ENCODE measurements around the gene LSS. TPM values are rescaled to one million over a fixed set of nuclear protein-coding genes. Genes with fewer than 3 reads are reported as not detected.

Gene LSS
- total and polyA plus RNA-seq, 4 donors, result 27.6 to 194 (median 89.3) TPM

DNA sequence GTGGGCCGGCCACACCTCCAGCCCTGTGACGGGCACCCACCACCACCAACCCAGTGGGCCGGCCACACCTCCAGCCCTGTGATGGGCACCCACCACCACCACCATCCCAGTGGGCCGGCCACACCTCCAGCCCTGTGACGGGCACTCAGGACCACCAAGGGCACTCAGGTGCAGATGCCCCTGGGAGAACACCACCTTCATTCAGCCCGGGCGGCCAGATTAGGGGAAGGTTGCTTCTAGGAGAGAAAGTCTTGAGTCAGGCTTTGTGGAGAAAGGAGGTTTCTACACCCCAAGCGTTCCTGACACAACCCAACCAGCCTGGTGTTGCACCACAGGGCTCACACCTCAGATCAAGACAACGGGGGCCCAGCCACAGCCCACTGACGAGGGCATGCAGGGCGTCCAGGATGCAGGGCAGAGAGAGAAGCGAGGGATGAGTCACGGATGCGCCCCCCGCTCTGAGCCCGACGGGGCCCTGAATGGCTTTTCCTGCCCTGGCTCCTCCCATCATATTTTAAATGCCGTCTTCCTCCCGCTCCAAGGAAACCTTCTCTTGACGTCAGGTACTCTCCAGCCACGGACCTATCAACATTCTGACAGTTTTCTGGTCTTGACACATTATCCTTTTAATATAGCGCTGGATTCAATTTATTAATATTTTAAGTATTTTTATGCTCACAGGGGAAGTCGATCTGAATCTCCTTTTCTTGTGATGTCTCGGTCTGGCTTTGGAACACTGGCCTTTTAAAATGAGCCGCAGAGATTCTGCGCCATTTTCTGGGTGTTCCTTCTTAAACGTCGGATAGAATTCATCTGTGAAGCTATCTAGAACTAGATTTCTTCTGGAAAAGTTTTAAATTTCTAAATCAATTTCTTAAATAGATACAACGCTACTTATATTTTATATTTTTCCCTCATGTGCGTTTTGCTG is 43.7 kb downstream of the LSS start:
- no peaks in the 10 kb centered on the region for H3K27me3 ChIP-seq (ENCODE audit: control insufficient read depth in 4 of 4, insufficient read depth in 4 of 4, low read length in 3 of 4)
- peak; percentile 65 for DNase-seq (ENCODE audit: low spot score)
- WGBS, result 25% methylated on average over 30 of the region's 30 CpGs
- peaks cover 0 to 12% (median 5%) of the 10 kb centered on the region in 4 donors for H3K36me3 ChIP-seq (ENCODE audit: control insufficient read depth in 4 of 4, insufficient read depth in 3 of 4, low read depth in 1 of 4, low read length in 3 of 4)
- TF ChIP-seq SP1 (IDR thresholded peaks at IDR 0.05) (peak; percentile 91), NR2F2 (IDR thresholded peaks at IDR 0.05) (no peak), TAF1 (conservative IDR thresholded peaks at IDR 0.05) (no peak), JUND (IDR thresholded peaks at IDR 0.05) (peak in 1 of 2 donors; percentile 40), MAX (IDR thresholded peaks at IDR 0.05) (no peak), HNF4G (IDR thresholded peaks at IDR 0.05) (no peak), FOXA1 (IDR thresholded peaks at IDR 0.05) (no peak), FOXA2 (IDR thresholded peaks at IDR 0.05) (no peak), ATF3 (IDR thresholded peaks at IDR 0.05) (no peak), ZBTB33 (IDR thresholded peaks at IDR 0.05) (no peak), RAD21 (IDR thresholded peaks at IDR 0.05) (no peak), YY1 (IDR thresholded peaks at IDR 0.05) (no peak), EGR1 (IDR thresholded peaks at IDR 0.05; ENCODE audit: low read depth in 2 of 2) (no peak), GABPA (IDR thresholded peaks at IDR 0.05 in 1 of 2, conservative IDR thresholded peaks at IDR 0.05 in 1 of 2) (no peak)
- TF ChIP-seq, protein P1, sequence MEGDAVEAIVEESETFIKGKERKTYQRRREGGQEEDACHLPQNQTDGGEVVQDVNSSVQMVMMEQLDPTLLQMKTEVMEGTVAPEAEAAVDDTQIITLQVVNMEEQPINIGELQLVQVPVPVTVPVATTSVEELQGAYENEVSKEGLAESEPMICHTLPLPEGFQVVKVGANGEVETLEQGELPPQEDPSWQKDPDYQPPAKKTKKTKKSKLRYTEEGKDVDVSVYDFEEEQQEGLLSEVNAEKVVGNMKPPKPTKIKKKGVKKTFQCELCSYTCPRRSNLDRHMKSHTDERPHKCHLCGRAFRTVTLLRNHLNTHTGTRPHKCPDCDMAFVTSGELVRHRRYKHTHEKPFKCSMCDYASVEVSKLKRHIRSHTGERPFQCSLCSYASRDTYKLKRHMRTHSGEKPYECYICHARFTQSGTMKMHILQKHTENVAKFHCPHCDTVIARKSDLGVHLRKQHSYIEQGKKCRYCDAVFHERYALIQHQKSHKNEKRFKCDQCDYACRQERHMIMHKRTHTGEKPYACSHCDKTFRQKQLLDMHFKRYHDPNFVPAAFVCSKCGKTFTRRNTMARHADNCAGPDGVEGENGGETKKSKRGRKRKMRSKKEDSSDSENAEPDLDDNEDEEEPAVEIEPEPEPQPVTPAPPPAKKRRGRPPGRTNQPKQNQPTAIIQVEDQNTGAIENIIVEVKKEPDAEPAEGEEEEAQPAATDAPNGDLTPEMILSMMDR (IDR thresholded peaks at IDR 0.05; ENCODE audit: low read depth, low read length, missing input control), result no peak
- H3K27ac ChIP-seq (ENCODE audit: low read depth in 1 of 2, low read length in 2 of 2), result peak overlapping the region; percentile 81
- no peaks in the 10 kb centered on the region for H3K9me3 ChIP-seq (ENCODE audit: control insufficient read depth in 4 of 4, low read length in 3 of 4)
- no peak overlapping the region for H3K9ac ChIP-seq (ENCODE audit: low read depth in 1 of 2, low read length in 2 of 2)
- H3K4me3 ChIP-seq (ENCODE audit: low read depth in 1 of 3, low read length in 3 of 3), result peak overlapping the region in 2 of 3 donors; percentile 25 to 45
- H3K4me1 ChIP-seq (ENCODE audit: control insufficient read depth in 4 of 4, insufficient read depth in 4 of 4, low read length in 3 of 4), result peaks cover 0 to 4% (median 0%) of the 10 kb centered on the region in 4 donors

GRCh38 chr21:46183910-46184624 is 44.5 kb downstream of the LSS start, which contains the start of gene SPATC1L:
SPATC1L (minus strand) TSS chr21:46184459; CDS start chr21:46182816, 1,643 bp downstream.
- WGBS, result 16% methylated on average over 21 of the region's 24 CpGs
- peaks cover 0 to 4% (median 0%) of the 10 kb centered on the region in 4 donors for H3K4me1 ChIP-seq (ENCODE audit: control insufficient read depth in 4 of 4, insufficient read depth in 4 of 4, low read length in 3 of 4)
- H3K9me3 ChIP-seq (ENCODE audit: control insufficient read depth in 4 of 4, low read length in 3 of 4), result no peaks in the 10 kb centered on the region
- peak within 1 kb of the TSS; percentile 81 for H3K27ac ChIP-seq (ENCODE audit: low read depth in 1 of 2, low read length in 2 of 2)
- H3K36me3 ChIP-seq (ENCODE audit: control insufficient read depth in 4 of 4, insufficient read depth in 3 of 4, low read depth in 1 of 4, low read length in 3 of 4), result peaks cover 0 to 5% (median 2%) of the 10 kb centered on the region in 4 donors
- peak within 1 kb of the TSS in 1 of 2 donors; percentile 28 for H3K9ac ChIP-seq (ENCODE audit: low read depth in 1 of 2, low read length in 2 of 2)
- H3K4me3 ChIP-seq (ENCODE audit: low read depth in 1 of 3, low read length in 3 of 3), result peak within 1 kb of the TSS; percentile 48 to 69 (median 48)
- peak; percentile 39 for DNase-seq (ENCODE audit: low spot score)
- H3K27me3 ChIP-seq (ENCODE audit: control insufficient read depth in 4 of 4, insufficient read depth in 4 of 4, low read length in 3 of 4), result no peaks in the 10 kb centered on the region
- TF ChIP-seq REST (IDR thresholded peaks at IDR 0.05) (no peak), FOXA2 (IDR thresholded peaks at IDR 0.05) (no peak), SP1 (IDR thresholded peaks at IDR 0.05) (no peak), MAX (IDR thresholded peaks at IDR 0.05) (no peak), TAF1 (conservative IDR thresholded peaks at IDR 0.05) (no peak), ATF3 (IDR thresholded peaks at IDR 0.05) (no peak), YY1 (IDR thresholded peaks at IDR 0.05) (no peak), NR2F2 (IDR thresholded peaks at IDR 0.05) (no peak), GABPA (IDR thresholded peaks at IDR 0.05 in 1 of 2, conservative IDR thresholded peaks at IDR 0.05 in 1 of 2) (no peak), EGR1 (IDR thresholded peaks at IDR 0.05; ENCODE audit: low read depth in 2 of 2) (no peak), FOXA1 (IDR thresholded peaks at IDR 0.05) (no peak), JUND (IDR thresholded peaks at IDR 0.05) (no peak), RAD21 (IDR thresholded peaks at IDR 0.05) (no peak), ZBTB33 (IDR thresholded peaks at IDR 0.05) (no peak), HNF4G (IDR thresholded peaks at IDR 0.05) (no peak)
